ENCODE data around the gene RRP15.
"Not testable (repeated sequence)": the region's sequence is repeated elsewhere in the genome, so short reads cannot be mapped to it uniquely, and the experiment has no call there.

Gene RRP15

DNA sequence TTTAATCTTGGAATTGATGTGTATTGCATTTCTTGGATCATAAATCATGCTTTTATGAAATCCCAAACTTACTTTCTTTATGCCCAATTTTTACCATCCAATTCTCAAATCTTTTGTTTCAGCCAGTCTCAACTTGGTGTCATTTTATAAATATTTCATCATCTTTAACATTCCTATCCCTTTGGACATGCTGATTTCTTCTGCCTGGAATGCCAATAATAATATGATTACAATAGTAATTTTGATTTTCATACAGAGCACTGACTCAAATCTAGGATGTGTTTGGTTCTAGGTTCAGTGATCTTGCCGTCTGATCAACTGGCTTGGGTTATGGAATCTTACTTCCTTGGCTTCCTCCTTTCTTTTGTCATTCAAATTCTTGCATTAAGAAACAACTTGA, 12.8 kb downstream of the RRP15 start:
- DNase-seq: no peak

DNA sequence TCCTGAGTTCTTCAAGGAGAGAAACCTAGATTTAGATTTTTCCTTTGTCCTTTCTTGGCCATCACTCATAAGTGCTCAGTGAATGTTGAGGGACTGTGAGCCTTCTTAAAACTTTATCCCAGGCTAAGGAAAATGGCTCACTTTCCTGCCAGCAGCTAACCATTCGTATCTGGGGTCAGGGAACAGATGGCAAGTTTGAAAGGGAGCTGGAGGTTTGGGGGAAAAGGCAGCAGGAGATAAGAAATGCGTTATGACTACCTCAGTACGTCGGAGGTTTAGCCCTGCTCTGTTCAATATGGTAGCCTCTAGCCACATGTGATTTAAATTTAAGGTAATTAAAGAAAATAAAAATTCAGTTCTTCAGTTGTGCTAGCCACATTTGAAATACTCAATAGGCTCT, 13.3 kb downstream of the RRP15 start:
- no peak for DNase-seq

DNA sequence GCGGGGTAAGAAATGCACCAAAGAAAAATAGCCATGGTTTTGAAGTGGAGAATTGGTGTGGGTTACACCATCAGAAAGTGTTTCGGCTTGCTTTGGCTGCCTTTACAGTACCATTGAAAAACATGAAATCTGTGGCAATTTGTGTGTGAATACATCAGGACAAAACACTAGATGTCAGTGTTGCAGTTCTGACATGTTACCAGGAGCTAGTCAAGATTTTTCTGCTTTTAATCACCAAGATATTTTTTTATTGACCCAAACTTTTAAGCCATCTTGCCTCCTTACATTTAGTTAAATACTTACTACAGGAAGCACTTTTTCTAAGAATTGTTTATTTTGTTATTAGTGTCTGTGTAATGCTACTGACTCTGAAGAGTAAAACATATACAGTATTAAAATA, 14.3 kb downstream of the RRP15 start:
- no peak for DNase-seq

DNA sequence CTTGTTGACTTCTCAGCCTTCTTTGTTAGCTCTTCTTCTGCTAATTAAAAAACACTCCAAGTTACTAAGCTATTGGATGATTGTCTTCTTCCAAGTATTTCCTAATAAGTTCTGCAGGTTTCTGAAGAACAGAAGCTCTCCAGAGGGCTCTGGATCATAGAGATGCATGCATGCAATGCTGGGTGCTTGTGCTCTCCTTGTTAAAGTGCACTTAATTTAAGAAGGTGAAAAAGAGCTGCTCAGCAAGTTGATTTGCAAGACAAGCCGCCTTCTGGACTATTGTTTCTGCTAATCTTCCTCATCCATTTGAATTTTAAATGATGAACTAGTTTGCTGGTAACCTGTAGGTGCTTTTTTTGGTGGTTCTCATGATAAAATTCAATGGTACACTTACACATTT, 16.1 kb downstream of the RRP15 start:
- no peak for DNase-seq

DNA sequence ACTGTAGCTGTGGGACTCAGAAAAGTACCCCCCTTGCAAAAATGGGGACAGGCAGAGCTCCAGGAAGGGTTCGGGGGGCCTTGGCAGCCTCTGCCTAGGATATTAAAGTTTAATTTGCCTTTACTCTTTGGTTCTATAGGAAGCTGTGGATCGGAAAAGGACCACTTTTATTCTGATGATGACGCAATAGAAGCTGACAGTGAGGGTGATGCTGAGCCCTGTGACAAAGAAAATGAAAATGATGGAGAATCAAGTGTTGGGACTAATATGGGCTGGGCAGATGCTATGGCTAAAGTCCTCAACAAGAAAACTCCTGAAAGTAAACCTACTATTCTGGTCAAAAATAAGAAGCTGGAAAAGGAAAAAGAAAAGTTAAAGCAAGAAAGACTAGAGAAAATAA, 17.1 kb downstream of the RRP15 start:
- no peak for DNase-seq

DNA sequence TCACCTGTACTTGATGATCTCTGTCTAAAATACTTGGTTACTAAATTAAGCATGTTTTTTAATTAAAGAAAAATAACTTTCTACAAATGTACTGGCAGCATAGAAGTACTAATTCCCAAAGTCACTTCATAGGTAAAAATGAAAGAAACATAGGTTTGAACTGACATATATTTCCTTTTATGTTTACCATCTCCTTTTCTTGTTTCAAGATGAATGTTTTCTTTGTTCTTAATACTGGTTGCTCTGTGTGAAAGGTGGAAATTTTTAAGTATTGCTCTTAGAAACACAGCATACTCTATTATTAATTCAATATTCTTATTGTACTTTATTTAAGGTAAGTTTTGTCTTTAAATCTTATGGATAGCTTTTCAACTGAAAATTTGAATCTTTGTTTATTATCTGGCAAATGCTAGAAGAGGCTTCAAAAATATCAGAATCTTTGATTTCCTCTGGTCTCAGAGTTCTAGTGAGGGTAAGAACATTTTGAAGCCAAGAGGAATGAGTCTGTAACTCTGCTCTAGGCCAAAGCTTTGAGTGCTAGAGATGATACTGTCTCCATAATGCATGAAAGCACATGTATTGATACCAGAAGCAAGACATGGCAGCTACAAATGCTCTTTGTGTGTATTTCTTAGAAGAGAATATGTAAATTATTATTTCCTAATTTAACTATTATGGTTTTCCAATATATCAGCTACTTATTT, 18.2 kb downstream of the RRP15 start:
- DNase-seq: no peak

DNA sequence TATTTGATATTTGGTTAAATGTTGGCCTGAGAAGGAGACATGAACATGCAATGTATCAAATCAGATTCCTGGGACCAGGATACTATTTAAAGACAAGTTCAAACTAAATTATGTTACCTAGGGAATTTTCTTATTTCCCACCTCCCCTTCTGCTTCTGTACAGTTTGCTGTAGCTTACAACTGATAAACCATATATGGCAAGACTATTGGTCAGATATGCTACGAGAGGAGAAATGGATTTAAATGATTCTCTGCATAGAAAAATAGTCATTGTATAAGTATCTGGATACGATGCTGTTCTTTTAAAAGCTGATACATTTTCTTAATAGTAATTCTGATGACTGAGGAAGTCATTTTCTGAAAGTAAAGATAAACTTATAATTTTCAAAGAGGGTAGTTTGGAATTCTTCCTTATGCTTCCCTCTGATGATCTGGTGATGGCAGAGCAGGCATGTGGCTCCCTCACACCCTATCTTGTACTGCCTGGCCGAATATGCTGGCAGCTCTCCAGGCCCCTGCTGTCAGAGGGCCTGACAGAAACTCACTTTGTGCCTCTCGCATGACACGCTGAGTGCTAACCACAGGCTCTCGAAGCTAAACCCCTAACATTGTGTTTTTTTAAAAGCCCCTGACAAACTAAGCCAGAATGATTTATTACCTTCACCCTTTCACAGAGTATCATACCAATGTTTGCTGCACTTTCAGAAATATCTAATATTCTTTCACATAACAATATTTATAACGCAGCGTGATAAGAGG, 19.4 kb downstream of the RRP15 start:
- no peak for DNase-seq

DNA sequence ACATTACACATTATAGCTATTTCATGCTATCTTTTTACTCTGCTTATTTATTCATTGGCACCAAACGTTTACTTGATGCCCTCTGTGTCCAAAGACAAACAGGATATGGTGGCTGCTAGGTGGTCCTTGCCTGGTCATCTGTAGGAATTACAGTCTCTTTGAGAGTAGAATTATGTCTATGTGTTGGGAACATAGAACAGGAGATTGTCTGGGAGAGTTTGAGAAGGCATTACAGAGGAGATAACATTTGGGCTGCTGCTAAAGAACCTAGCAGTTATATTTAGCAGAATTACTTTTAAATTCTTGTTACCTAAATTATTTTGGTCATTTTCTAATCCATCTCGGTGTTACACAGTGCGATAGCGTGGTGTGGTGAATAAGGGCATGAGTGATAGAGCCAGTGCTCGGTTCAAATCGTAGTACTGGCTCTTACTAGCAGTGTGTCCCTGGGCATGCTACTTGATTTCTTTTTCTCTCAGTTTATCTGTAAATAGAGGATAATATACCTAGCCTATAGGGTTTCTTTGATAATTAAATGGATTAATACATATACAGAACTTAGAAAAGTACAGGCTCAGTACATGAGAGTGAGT, 20.5 kb downstream of the RRP15 start:
- no peak for DNase-seq

DNA sequence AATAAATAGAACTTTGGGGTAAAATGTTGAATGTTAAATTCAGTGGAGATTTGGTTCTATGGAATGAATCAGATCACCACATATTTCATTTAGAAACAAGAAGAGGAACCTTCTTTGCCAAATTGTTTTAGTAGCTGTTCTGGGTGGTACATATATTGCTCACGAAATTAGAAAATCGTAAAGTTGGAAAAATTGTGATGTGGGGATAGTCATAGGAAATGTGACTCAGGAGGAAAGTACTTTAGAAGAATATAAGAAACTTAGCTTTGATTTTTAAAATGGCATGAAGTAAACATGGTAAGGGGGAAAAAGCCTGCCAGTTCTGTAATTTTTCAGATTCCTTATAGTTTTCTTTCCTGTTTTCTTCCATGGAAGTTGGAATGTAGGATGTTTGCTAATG, 27.4 kb downstream of the RRP15 start:
- no peak for DNase-seq

DNA sequence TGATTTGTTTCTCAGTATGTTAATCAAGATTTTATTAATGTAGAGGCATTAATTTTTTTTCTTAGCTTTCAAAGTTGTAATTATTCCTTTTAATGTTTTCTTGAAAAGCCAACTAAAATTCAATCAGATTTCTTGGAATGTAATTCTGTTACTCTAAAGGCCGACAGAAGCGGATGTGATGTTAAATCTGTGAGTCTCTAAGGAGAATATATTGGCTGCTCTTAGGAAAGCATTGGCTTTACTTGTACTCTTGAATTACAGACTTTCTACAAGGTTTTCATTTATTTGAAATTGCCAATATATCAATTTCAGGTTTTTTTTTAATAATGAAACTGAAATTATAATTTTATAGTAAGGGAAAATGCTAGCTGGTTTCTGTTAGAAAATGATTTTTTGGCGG, 29.2 kb downstream of the RRP15 start:
- no peak for DNase-seq

DNA sequence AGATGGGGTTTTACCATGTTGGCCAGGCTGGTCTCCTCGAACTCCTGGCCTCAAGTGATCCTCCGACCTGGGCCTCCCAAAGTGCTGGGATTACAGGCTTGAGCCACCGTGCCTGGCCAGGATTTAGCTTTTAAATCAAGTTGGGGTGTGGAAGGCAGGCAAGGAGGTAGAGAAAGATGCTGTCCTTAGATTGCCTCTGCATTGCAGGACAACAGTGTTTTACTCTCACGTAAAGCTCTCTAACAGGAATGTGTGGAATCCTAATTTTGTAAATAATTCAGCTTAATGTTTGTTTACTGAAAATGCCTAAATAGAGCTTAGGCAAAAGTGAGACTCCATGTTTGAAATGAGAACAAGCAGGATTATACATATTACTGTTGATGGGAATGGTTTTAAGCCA, 30.5 kb downstream of the RRP15 start:
- no peak for DNase-seq

DNA sequence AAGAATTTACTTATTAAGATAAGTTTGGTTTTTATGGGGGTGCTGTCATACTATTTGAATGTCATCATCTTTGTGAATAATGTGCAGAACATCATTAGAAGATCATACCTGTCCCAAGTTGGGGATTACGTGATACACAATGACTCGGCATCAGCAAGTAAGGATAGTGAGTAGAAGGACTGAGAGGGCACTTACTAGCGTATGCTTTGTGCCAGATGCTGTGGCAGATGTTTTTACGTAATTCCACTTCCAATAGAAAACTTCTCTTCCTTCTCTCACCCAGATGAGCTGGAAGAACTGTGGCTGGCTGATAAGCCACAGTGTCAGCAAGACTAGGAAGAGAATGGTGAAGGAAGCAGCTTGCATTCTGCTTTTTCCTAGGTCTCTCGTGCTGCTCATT, 32.0 kb downstream of the RRP15 start:
- no peak for DNase-seq

DNA sequence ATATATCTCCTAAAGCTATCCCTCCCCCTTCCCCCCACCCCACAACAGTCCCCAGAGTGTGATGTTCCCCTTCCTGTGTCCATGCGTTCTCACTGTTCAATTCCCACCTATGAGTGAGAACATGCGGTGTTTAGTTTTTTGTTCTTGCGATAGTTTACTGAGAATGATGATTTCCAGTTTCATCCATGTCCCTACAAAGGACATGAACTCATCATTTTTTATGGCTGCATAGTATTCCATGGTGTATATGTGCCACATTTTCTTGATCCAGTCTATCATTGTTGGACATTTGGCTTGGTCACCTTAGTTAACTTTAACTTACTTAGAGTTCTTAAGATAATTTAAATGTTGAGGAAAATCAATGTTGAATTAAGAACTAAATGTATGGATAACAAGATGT, 35.1 kb downstream of the RRP15 start:
- DNase-seq: not testable (repeated sequence)

DNA sequence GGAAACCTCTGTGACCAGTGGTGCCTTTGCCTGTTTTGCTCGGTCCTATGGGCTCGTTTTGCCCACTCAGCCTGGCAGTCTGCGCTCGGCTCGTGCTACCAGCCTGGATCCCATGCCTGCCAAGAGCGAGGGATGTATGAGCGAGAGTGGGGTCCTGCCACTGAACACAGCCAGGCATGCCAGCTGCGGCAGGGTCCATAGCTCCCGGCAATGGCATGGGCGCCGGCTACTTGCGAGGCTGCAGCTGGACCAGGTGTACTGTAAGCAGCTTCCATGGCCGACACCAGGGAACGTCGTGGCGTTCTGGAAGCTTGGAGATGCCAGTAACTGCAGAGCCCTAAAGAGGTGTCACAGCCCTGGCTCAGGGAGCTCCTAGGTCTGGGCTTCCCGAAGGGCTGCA, 37.7 kb downstream of the RRP15 start:
- DNase-seq: no peak

DNA sequence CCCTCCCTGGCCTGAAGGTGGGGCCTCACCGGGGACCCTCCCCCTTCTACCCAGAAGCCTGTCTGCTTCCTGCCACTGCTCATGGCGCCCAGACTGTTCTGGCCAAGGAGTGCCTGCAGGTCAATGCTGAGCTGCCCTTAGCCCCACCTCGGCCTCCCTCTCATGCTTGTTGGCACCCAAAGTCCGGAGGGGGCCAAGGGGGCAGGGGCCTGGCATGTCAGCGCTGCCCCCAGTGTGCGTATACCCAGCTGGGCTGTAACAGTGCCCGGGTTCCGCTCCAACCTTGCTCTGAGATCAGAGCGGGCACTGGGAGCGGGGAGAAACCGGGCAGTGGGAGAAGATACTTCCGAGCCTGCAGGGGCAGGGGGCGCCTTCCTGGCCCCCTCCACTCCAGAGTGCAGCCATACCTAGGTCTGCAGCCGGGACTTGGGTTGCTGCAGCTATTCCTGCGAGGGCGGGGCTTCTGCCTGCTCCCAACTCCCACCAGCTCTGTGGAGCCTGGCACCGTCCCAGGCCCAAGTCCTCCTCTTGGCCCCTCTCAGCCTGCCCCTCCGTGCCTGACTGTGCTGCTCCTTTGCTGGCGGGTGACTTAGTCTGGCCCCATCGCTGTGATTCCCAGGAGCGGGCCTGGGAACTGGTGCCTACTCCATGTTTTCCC, 38.6 kb downstream of the RRP15 start:
- no peak for DNase-seq

DNA sequence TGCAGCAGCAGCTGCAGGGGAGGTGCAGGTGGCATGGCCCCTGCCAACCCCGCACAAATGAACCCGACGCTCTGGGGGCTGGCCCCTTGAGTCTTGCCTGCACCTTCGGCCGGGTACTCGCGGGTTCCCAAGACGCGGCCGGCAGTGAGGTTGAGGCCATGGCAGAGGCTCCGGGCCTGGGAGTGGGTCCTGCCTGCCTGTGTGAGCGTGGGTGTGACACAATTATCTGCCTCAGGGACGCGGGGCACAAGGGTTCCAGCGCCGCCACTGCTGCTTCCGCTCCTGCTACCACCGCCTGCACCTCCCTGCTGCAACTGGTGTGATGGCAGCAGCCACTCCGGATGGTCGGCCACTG, 39.1 kb downstream of the RRP15 start:
- DNase-seq: no peak

DNA sequence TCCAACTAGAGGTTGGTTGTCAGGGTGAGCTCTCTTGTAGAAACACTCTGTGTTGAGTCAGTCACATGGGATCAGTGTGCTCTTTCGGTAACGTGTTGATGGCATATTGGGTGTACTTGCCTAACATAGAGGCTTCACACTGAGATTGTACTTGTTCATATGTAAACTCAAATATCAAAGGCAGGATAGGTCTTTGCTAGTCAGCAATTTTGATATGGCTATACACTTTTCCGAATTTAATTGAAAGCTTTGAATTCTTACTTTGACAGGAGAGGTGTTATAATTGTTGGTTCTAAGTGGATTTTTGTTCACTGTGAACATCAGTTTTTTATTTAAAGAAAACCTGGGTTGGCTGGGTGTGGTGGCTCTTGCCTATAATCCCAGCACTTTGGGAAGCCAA, 43.7 kb downstream of the RRP15 start:
- DNase-seq: no peak

DNA sequence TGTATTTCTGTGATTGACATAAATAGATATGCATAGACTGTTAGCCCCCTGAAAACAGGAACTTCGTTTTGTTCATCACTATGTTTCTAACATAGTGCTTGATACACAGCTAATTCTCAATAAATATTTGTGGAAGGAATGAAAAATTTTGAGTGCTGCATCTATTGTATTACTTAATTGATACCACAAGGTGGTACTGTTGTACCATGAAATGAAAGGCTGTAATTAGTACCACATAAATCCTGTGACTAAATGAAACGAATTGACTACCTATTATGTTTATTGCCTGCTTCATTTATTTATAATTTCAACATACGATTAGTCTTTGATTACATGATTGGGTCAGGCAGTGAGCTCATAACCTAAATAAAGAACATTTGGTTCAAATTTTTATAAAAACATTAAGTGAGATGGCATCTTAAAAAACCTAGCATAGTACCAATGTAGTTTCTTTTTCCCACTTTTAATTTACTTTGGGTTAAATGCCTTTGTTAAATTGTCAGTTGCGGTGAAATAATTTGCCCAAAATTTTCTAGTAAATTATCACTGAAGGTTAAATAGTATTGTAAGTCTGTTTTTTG, 45.0 kb downstream of the RRP15 start:
- DNase-seq: no peak

DNA sequence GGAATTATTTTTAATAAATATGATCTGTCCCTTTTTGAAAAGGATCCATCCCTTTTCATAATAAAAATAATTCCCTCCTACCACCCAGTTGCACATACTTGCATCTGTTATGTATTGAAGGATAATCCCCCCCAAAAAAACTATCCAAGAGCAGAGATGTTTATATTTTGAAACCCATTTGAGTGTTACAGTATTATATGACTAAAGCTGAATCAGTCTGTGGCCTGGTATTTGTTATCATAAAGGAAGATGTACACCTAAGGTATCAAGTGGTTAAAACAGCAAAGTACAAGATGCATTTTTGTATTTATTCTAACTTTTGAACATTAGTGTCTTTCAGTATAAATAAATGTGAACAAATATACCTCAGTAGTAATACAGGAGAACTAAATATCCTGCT, 47.3 kb downstream of the RRP15 start:
- no peak for DNase-seq

DNA sequence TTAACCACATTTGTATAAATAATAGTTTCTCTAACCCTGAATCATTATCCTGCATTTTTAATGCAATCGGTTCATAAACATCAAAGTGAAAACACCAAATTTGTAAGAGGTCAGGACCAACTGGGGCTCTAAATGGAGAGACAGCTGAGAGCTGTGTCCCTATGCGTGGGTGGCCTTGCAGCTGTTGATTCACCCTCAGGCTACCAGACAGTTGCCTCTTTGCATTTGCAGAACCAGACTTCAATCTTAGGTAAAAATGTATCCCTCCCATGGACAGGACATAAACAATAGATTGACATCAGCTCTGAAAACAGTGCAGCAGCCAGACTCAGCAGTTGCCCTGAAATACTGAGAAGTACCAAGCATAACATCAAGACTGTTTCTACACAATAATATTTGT, 51.2 kb downstream of the RRP15 start:
- no peak for DNase-seq

DNA sequence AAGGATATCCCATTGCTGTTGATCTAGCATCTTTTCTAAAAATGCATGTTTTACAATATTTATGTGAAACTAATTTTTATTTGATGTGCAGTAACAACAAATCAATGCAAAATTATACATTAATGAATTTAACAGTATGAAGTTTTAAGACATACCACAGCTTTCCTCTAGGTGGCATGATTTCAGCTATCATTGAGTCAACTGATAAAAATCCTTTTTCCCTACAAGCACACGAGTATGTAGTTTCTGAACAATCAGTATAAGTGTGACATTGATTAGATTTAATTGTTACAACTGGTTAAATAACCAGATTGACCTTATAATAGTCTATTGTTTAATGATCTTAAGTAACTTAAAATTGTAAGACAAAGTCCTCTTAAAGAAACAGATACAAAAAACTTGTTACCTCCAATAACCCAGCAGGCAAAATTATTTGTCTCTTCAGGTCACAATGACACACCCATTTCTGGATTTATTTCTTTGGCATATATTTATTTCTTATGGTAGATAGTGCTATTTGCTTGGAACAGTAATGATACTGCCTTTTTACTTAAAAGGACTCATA, 54.3 kb downstream of the RRP15 start:
- DNase-seq: no peak

DNA sequence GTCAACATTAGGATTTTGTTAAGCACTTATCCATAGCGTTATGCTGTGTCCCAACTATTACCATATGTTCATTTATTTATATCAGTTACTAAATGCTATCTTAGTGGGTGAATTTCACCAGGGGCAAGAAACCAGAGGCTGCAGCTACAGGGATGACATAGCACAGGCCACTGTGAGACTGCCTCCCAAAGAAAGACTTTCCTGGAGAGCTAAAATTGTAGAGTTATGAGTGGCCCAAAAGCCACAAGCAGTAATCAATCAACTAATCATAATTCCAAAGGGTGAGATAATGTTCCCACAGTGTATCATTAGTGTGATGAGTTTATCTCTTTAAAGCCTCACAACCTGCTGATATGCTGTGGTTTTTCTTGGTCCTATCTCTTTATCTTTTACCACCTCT, 56.2 kb downstream of the RRP15 start:
- no peak for DNase-seq

DNA sequence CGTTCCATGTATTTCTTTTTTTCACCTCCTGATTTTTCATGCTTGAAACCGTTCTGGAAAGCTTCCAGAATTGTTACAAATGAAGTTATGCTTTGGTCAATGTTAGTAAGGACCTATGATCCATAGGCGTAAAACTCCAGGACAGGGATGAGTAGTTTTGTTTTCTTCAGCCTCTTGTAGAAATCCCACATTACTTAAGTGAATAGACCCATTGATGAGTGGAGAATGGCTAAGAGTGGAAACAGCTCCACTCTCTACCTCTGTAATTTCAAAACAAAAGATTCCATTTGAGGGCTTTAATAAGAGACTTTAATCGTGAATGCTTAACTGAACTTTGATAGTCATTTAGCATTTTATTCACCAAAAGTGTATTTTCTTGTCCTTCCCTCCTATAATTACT, 57.0 kb downstream of the RRP15 start:
- no peak for DNase-seq

All from stimulated activated CD4-positive, alpha-beta T cell treated with anti-CD3 and anti-CD28 coated beads, Interleukin-15, amount 100 ng/mL, for 24 hours (primary cell).